Measurements from ENCODE around the gene ECM1. TPM values are rescaled to one million over a fixed set of nuclear protein-coding genes. Genes with fewer than 3 reads are reported as not detected.

The ECM1 gene
- total RNA-seq, 1 donor from 2014 or later = 438 TPM

DNA sequence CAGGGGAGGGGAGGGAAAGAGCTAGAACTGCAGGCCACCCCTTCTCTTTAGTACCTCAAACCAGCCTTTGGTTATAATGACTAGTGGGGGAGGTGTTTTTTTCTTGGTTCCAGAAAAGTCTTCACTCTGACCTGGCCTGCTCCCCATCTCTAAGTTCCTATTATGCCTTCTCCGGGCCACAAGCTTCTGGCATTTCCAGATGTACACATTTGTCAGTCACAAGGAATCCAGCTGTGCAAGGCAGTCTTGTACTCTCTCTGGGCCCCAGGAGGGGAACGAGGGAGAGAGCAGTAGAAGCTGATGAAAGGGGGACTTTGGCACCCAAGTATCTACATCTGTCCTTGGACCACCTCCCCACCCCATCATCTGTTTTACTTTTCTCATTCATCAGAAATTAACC lies 4.9 kb downstream of the ECM1 start:
- ATAC-seq = no peak

DNA sequence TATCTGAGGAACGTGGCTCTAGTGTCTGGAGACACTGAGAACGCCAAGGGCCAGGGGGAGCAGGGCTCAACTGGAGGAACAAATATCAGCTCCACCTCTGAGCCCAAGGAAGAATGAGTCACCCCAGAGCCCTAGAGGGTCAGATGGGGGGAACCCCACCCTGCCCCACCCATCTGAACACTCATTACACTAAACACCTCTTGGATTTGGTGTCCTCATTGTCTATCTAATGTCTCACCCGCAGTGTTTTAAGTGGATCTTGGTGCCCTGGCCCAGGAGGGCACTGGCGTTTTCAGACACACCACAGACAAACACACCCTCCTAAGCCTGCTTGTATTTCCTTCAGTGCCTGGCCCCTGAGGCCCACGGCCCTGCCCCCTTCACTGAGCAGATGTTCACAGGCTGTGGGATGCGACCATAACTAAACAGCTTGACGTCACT lies 5.5 kb downstream of the ECM1 start:
- peak; percentile 62 for ATAC-seq

DNA sequence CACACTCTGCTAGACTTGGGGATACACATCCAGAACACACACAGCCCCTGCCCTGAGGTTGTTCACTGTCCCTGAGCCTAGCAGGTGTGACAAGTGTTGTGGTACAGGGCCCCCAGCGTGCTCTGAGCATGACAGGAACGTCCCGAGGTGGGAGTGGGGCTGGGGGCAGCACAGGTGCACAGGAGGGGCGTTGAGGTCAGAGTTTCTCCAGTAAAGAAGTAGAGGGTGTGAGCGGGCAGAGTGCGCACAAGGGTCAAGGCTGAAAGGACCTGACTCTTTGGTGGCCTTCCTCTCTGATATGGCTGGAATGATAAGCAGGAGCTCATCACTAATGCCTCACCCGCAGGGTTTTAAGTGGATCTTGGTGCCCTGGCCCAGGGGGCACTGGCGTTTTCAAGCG lies 6.4 kb downstream of the ECM1 start:
- no peak for ATAC-seq

DNA sequence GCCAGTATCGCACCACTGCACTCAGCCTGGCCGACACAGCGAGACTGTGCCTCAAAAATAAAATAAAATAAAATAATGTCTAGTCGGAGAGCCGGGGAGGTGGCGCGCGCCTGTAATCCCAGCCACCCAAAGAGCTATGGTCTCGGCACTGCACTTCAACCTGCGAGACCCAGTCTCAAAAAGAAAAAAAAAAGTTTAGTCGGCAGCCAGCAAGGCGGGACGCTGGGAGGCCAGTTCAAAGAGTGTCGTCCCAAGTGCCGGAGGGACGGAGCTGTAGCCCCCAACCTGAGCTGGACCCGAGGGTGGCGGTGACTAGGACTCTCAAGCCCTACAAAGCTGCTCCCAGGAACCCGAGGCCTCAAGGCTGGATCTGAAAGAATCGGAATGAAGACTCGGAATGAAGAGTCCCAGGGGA lies 7.0 kb downstream of the ECM1 start:
- ATAC-seq = peak; percentile 0

GRCh38 chr1:150515328-150516049 lies 7.6 kb downstream of the ECM1 start, which contains the start of gene FALEC:
TSS of gene FALEC (plus strand) at chr1:150515752.
- peak; percentile 87 for ATAC-seq

DNA sequence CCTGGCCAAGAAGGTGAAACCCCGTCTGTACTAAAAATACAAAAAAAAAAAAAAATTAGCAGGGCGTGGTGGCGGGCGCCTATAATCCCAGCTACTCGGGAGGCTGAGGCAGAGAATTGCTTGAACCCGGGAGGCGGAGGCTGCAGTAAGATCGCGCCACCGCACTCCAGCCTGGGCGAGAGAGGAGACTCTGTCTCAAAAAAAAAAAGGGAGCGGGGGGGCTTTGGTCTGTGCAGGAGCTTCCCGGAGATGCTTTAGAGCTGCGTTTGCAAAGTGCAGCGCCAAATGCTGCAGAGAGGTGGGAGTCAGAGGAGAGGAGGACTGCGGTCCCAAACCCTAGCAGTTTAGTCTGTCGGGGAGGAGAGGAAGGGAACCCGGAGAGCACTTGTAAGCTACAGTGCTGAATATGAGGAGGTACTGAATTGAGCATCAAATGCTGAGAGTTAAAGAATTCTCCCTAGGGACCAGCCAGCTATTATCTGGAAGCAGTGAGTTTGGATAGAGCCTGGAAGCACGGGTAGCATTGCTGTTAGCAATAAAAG lies 8.2 kb downstream of the ECM1 start:
- no peak for ATAC-seq

GRCh38 chr1:150516616-150517015 lies 8.7 kb downstream of the ECM1 start:
- no peak for ATAC-seq

- no peak for ATAC-seq
Observed at GRCh38 chr1:150521196-150521968, 13.5 kb downstream of the ECM1 start.

DNA sequence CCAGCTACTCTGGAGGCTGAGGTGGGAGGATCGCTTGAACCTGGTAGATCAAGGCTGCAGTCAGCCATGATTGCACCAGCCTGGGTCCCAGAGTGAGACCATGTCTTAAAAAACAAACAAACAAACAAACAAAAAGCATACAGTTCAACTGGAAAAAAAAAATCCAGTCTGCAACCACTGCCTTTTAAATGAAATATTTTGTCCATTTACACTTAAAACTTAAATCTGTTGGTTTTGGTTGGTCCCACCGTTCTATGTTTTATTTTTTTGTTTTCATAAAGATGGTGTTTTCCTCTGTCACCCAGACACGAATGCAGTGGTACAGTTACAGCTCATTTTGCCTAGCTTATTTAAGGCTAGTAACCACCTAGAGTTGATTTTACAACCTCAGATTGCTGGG lies 17.4 kb downstream of the ECM1 start:
- ATAC-seq = no peak

DNA sequence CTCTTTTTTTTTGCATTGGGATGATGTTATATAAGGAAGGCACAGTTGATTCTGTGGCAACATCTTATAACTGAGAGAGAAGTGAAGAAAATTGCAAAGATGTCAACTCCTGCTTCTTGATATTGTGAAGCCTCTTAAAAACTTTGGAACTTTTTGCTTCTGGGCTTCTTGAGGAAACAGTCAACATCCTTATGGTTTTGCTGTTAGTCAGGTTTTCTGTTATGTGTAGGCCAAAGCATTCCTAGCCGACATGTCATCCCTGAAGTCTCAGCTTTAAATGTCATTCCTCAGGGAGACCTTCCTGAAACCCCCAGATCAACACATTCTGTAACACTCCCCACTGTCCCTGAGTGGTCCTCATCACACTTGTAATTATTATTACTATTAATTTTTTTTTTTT lies 20.3 kb downstream of the ECM1 start:
- peak; percentile 30 for ATAC-seq

- ATAC-seq = peak; percentile 73
Observed at GRCh38 chr1:150529017-150529416, 21.1 kb downstream of the ECM1 start.

DNA sequence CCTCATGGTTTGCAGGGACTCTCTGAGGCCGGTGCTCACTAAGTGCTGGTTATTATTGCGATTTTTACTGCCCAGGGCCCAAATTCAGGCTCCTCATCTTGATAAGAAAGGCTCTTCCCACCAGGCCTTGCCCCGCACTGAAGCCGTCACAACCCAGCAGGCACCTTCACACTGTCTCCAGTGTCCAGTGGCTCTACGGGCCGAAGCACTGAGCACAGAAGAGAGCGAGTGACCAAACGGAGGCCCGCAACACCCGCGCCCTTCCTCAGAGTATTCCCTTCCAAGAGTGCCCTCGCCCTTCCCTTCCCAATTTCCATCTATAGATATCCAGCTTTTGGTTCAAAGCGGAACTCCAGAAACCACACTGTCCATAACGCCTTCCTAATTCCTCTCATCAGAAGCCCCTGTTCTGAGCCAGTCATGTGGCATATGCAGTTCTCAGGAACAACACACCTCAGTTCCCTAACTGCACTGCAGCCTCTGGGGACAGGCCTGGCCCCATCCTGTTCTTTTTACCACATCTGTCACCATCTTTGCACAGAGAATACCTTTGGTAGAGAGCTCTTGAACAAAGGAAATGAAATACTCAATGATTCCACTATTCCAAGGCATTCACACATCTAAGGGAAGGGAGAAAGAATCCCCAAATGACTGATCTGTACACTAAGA lies 22.7 kb downstream of the ECM1 start:
- no peak for ATAC-seq

DNA sequence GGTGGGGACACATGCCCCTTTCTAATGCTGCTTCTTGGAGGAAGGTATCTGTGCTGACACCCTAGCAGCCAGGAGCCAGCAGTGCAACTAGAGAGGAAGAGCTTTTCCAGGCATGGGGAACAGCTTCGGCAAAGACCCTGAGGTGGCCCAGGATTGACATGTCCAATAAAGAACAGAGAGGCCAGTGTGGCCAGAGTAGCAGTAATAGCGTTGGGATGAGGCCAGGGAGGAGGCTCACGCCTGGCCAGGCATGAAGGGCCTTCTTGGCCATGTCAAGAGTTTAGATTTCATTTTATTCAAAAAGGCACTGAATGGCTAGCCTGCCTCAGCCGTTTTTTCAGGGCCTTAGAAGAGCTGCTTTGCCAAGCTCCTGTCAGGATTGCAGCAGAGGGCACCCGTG lies 25.0 kb downstream of the ECM1 start:
- no peak for ATAC-seq

DNA sequence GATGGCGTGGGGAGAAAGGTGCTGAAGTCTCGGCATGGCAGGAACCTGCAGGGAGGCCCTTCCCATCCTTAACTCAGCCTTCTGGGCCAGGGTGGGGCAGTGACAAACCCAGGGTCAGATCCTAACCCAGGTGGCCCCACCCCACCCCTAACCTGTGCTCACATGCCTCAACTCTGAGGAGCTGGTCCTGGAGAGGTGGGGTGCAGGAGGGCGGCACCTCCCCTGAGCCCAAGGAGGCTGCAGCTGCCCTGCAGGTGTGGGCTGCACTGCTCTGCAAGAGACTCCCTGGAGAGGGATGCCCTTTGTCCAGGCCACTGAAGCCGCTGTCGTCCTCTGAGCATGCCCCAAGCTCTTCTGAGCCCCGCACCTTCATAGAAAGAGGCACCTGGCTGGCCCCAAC lies 26.1 kb downstream of the ECM1 start:
- peak; percentile 86 for ATAC-seq

DNA sequence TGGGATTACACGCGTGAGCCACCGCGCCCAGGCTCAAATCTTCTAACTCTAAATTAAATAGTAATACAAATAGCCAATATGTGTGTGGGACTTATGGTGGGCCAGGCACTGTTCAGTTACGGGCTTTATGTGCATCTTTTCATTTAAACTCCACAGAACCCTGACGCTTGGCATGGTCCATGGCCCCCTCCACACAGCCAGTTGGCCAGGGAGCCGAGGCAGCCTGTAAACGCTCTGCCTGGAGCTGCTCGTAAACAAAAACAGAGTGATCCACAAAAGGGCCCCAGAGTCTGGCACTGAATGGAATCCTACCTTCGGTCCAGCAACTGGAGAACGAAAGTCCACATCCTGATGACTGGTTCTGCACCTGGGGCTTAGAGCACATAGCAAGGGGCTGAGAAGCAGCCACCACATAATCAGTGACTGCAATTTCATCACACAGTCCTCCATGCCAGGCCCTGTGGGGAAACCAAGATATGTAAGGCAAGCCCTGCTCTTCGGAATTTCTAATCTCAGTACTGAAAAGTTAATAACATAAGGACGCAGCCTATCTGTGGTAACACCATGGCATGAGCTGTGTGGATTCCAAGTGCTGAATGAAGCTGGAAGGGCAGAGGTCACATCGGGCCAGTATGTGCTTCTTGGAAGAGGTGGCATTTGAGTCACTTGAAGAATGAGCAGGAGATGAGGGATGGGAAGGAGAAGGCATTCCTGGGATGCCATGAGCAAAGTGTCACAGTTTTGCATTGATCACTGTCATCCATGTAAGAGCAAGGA lies 27.8 kb downstream of the ECM1 start:
- ATAC-seq = no peak

GRCh38 chr1:150536836-150537731 lies 29.2 kb downstream of the ECM1 start:
- no peak for ATAC-seq

DNA sequence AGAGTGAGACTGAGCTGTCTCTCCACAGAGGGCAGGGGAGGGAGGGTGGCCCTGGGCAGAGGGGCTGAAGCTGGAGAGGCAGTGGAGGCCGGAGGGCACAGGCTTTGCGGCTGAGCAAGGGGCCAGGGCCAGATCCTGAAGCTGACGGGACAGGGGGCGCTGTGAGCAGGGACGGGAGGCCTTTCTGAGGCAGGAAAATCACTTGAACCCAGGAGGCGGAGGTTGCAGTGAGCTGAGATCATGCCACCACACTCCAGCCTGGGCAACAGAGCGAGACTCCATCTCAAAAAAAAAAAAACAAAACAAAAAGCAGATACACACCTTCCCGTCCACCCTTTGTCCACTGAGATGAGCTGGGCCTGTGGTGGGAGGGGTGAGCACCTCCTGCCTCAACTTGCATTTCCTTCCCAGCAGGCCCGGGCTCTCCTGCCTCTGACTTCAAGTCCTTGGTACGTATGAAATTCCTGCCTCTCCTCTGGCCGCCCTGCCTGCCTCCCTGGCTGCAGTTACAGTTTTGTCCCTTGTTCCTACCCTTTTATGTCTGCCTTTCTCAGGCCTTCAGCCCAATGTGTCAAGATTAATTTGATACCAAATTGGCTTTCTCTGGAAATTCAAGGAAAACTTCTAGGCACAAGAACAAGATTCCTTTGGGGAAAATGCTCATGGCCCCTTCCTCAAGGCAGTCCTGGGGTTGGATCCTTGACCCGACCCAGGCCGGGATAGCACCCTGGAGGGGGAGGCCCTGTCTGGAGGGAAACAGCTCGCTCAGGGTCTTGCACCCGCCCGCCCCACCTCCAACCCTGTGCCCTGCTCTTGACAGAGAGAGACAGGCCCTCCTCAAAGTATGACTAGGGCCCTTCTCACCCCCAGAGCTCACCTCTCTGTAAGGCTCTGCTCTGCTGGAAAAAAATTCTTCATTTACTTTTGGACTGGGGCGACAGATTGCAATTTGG lies 30.1 kb downstream of the ECM1 start:
- peak; percentile 79 for ATAC-seq

- ATAC-seq = peak; percentile 58
Observed at GRCh38 chr1:150543500-150544143, 35.7 kb downstream of the ECM1 start.

DNA sequence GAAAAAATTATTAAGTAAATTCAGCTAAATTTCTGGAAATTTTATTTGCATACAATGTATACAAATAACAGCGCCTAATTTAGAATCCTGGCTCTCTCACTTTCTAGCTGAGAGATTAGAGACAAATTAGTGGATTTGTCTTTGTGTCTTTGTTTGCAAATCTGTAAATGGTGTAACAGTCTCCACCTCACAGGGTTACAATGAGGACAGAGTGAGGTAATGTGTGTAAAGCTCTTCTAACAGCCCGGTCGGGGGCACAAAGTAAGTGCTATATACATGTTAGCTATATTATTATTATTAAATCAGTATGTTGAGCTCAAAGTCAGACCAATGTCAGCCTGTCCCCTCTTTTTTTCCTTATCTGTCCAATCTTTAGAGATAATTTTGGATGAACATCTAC lies 36.3 kb downstream of the ECM1 start:
- peak; percentile 29 for ATAC-seq

Measured in esophagus mucosa (tissue), 1 donor.